Esophagus squamous epithelium (tissue), 4 donors: ENCODE measurements around the gene PIP4P1.

Experiments
- CTCF ChIP-seq, 6 experiments: fragments of 450-650 bp in 4 of 6; fragments of 200-600 bp in 2 of 6; sonication (generic) in 2 of 6; IDR thresholded peaks; one replicate each; pipeline ENCODE4 v1.5.1; 2016 to 2019; ENCODE audit warnings: antibody characterized with exemption in 6 of 6, mild to moderate bottlenecking in 4 of 6, moderate library complexity in 4 of 6
- POLR2A ChIP-seq, 4 donors: fragments of 450-650 bp; IDR thresholded peaks; one replicate each; pipeline ENCODE4 v1.6.1; 2017; ENCODE audit warnings: antibody characterized with exemption in 4 of 4, mild to moderate bottlenecking in 4 of 4, moderate library complexity in 3 of 4

- no peak for TF ChIP-seq CTCF (IDR thresholded peaks at IDR 0.05)
- TF ChIP-seq POLR2A (IDR thresholded peaks at IDR 0.05), result no peak
Observed at GRCh38 chr14:20508367-20508766, 47.1 kb upstream of the PIP4P1 start.
